ENCODE data around the gene NUDT22.

The NUDT22 gene

GRCh38 chr11:64219354-64219684 is 6.8 kb upstream of the NUDT22 start:
- Histone ChIP-seq H3K4me3 (ENCODE audit: insufficient read depth, low read length, poor library complexity, severe bottlenecking) (no peak overlapping the region), H3K9ac (ENCODE audit: low read length) (no peak overlapping the region), H3K79me2 (ENCODE audit: insufficient read depth, low read length) (no peaks in the 10 kb centered on the region), H3K36me3 (ENCODE audit: low read length) (peaks cover 4% of the 10 kb centered on the region), H3K4me2 (ENCODE audit: low read depth, low read length, poor library complexity, severe bottlenecking) (no peak overlapping the region), H3K9me2 (replicated peaks; ENCODE audit: insufficient read depth, low read length) (no peaks in the 10 kb centered on the region), H3K27me3 (ENCODE audit: low read length) (no peaks in the 10 kb centered on the region), H3F3A (ENCODE audit: insufficient read depth) (peaks cover 16% of the 10 kb centered on the region), H4K20me1 (ENCODE audit: low read depth, low read length) (no peaks in the 10 kb centered on the region), H2AFZ (ENCODE audit: low read depth, low read length, severe bottlenecking) (no peak overlapping the region), H3K27ac (ENCODE audit: low read depth, low read length) (no peak overlapping the region), H3K9me3 (ENCODE audit: insufficient read depth, low read length) (no peaks in the 10 kb centered on the region)
- TF ChIP-seq CTCF (IDR thresholded peaks at IDR 0.05; ENCODE audit: insufficient read depth, low read length, poor library complexity, severe bottlenecking) (no peak), EZH2phosphoT487 (conservative IDR thresholded peaks at IDR 0.05; ENCODE audit: low read length) (no peak)

- Histone ChIP-seq H2AFZ (ENCODE audit: low read depth, low read length, severe bottlenecking) (no peak overlapping the region), H3K27me3 (ENCODE audit: low read length) (no peaks in the 10 kb centered on the region), H4K20me1 (ENCODE audit: low read depth, low read length) (no peaks in the 10 kb centered on the region), H3F3A (ENCODE audit: insufficient read depth) (peaks cover 16% of the 10 kb centered on the region), H3K79me2 (ENCODE audit: insufficient read depth, low read length) (no peaks in the 10 kb centered on the region), H3K36me3 (ENCODE audit: low read length) (peaks cover 4% of the 10 kb centered on the region), H3K9ac (ENCODE audit: low read length) (no peak overlapping the region), H3K9me2 (replicated peaks; ENCODE audit: insufficient read depth, low read length) (no peaks in the 10 kb centered on the region), H3K4me2 (ENCODE audit: low read depth, low read length, poor library complexity, severe bottlenecking) (no peak overlapping the region), H3K9me3 (ENCODE audit: insufficient read depth, low read length) (no peaks in the 10 kb centered on the region), H3K27ac (ENCODE audit: low read depth, low read length) (no peak overlapping the region), H3K4me3 (ENCODE audit: insufficient read depth, low read length, poor library complexity, severe bottlenecking) (no peak overlapping the region)
- TF ChIP-seq CTCF (IDR thresholded peaks at IDR 0.05; ENCODE audit: insufficient read depth, low read length, poor library complexity, severe bottlenecking) (no peak), EZH2phosphoT487 (conservative IDR thresholded peaks at IDR 0.05; ENCODE audit: low read length) (no peak)
Observed at GRCh38 chr11:64219755-64220154, 6.3 kb upstream of the NUDT22 start.

GRCh38 chr11:64220271-64220670 is 5.8 kb upstream of the NUDT22 start:
- Histone ChIP-seq H2AFZ (ENCODE audit: low read depth, low read length, severe bottlenecking) (no peak overlapping the region), H3K36me3 (ENCODE audit: low read length) (peaks cover under 1% of the 10 kb centered on the region; the same call in 1 of the 2 replicates), H3F3A (ENCODE audit: insufficient read depth) (peaks cover 12% of the 10 kb centered on the region), H3K79me2 (ENCODE audit: insufficient read depth, low read length) (no peaks in the 10 kb centered on the region), H3K4me3 (ENCODE audit: insufficient read depth, low read length, poor library complexity, severe bottlenecking) (no peak overlapping the region), H3K4me2 (ENCODE audit: low read depth, low read length, poor library complexity, severe bottlenecking) (no peak overlapping the region), H3K9ac (ENCODE audit: low read length) (no peak overlapping the region), H3K9me2 (replicated peaks; ENCODE audit: insufficient read depth, low read length) (no peaks in the 10 kb centered on the region), H3K27ac (ENCODE audit: low read depth, low read length) (no peak overlapping the region), H4K20me1 (ENCODE audit: low read depth, low read length) (no peaks in the 10 kb centered on the region), H3K27me3 (ENCODE audit: low read length) (no peaks in the 10 kb centered on the region), H3K9me3 (ENCODE audit: insufficient read depth, low read length) (no peaks in the 10 kb centered on the region)
- TF ChIP-seq CTCF (IDR thresholded peaks at IDR 0.05; ENCODE audit: insufficient read depth, low read length, poor library complexity, severe bottlenecking): no peak
- no peak for TF ChIP-seq EZH2phosphoT487 (conservative IDR thresholded peaks at IDR 0.05; ENCODE audit: low read length)

- Histone ChIP-seq H3K4me3 (ENCODE audit: insufficient read depth, low read length, poor library complexity, severe bottlenecking) (no peak overlapping the region), H3F3A (ENCODE audit: insufficient read depth) (peaks cover 11% of the 10 kb centered on the region), H2AFZ (ENCODE audit: low read depth, low read length, severe bottlenecking) (no peak overlapping the region), H3K27ac (ENCODE audit: low read depth, low read length) (no peak overlapping the region), H3K79me2 (ENCODE audit: insufficient read depth, low read length) (no peaks in the 10 kb centered on the region), H3K4me2 (ENCODE audit: low read depth, low read length, poor library complexity, severe bottlenecking) (no peak overlapping the region), H3K9me3 (ENCODE audit: insufficient read depth, low read length) (no peaks in the 10 kb centered on the region), H4K20me1 (ENCODE audit: low read depth, low read length) (no peaks in the 10 kb centered on the region), H3K27me3 (ENCODE audit: low read length) (no peaks in the 10 kb centered on the region), H3K9ac (ENCODE audit: low read length) (no peak overlapping the region), H3K9me2 (replicated peaks; ENCODE audit: insufficient read depth, low read length) (no peaks in the 10 kb centered on the region), H3K36me3 (ENCODE audit: low read length) (no peaks in the 10 kb centered on the region)
- TF ChIP-seq EZH2phosphoT487 (conservative IDR thresholded peaks at IDR 0.05; ENCODE audit: low read length) (no peak), CTCF (IDR thresholded peaks at IDR 0.05; ENCODE audit: insufficient read depth, low read length, poor library complexity, severe bottlenecking) (no peak)
Observed at GRCh38 chr11:64220798-64221197, 5.3 kb upstream of the NUDT22 start.
